Stimulated activated CD8-positive, alpha-beta memory T cell treated with anti-CD3 and anti-CD28 coated beads, Interleukin-2, amount 100 ng/mL, for 1 hour (primary cell): ENCODE measurements around the gene UNC119.
A peak's percentile ranks its signal among the peaks of the same experiment; 100 is the strongest.

Source experiments
- DNase-seq, 2 donors: peaks; one replicate each; pipeline ENCODE4 v3.0.0-alpha.2; 2020; ENCODE audit warnings: low read depth in 2 of 2

Gene UNC119

GRCh38 chr17:28573040-28573380 lies 20.6 kb upstream of the UNC119 start:
- DNase-seq = no peak

GRCh38 chr17:28572259-28573039 lies 20.0 kb upstream of the UNC119 start:
- no peak for DNase-seq

GRCh38 chr17:28571361-28572122 lies 19.1 kb upstream of the UNC119 start, which contains the start of gene PIGS:
TSS of gene PIGS (minus strand) at chr17:28571524. CDS start at chr17:28571496, 28 bp downstream.
- peak; percentile 75 to 84 for DNase-seq

- DNase-seq = peak in 1 of 2 donors; percentile 26
Observed at GRCh38 chr17:28570716-28571360, 18.4 kb upstream of the UNC119 start.

GRCh38 chr17:28569446-28569845 lies 17.0 kb upstream of the UNC119 start:
- no peak for DNase-seq

- no peak for DNase-seq
Observed at GRCh38 chr17:28567604-28568003, 15.2 kb upstream of the UNC119 start.

- DNase-seq = no peak
Observed at GRCh38 chr17:28563475-28563874, 11.1 kb upstream of the UNC119 start.

- no peak for DNase-seq
Observed at GRCh38 chr17:28555022-28555421, 2.6 kb upstream of the UNC119 start.

GRCh38 chr17:28554565-28554964 lies 2.1 kb upstream of the UNC119 start:
- no peak for DNase-seq

- DNase-seq = no peak
Observed at GRCh38 chr17:28553000-28553505, 629 bp upstream of the UNC119 start.

- no peak for DNase-seq
Observed at GRCh38 chr17:28551421-28552175, 826 bp downstream of the UNC119 start.

- no peak for DNase-seq
Observed at GRCh38 chr17:28550858-28551257, 1.6 kb downstream of the UNC119 start.

GRCh38 chr17:28549236-28550132 lies 2.9 kb downstream of the UNC119 start:
- DNase-seq = no peak

- no peak for DNase-seq
Observed at GRCh38 chr17:28548417-28549130, 3.9 kb downstream of the UNC119 start.

- peak in 1 of 2 donors; percentile 24 for DNase-seq
Observed at GRCh38 chr17:28547623-28548416, 4.6 kb downstream of the UNC119 start.

GRCh38 chr17:28547096-28547622 lies 5.3 kb downstream of the UNC119 start:
- DNase-seq = no peak

GRCh38 chr17:28545787-28546415 lies 6.5 kb downstream of the UNC119 start:
- DNase-seq = no peak

- no peak for DNase-seq
Observed at GRCh38 chr17:28545141-28545503, 7.3 kb downstream of the UNC119 start.
